GM21786 (cell line): ENCODE data around the gene ZNF407.

ENCODE experiments used
- ATAC-seq: cut with Tn5 transposase; IDR thresholded peaks from one replicate; pipeline ENCODE4 v1.9.1; 2021; ENCODE audit not compliant: unreplicated experiment

ZNF407 gene

DNA sequence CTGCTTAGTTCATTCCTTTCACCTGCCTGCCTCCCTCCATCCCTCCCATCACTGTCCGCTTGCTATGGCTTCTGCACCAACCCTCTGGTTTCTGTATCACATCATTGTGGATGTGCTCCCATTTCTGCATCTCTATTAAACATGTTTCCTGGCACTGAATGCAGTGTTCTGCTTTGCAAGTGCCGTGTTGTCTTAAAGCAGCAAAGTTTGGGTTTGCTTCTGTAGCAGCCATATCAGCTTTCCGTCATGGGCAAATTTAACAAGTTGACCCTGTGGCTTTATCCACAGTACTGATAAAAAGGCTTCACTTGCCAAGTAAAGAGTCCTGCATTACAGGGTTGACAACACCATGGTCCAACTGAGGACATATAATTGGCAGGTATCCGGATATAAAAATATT, 445.8 kb downstream of the ZNF407 start:
- ATAC-seq = no peak

DNA sequence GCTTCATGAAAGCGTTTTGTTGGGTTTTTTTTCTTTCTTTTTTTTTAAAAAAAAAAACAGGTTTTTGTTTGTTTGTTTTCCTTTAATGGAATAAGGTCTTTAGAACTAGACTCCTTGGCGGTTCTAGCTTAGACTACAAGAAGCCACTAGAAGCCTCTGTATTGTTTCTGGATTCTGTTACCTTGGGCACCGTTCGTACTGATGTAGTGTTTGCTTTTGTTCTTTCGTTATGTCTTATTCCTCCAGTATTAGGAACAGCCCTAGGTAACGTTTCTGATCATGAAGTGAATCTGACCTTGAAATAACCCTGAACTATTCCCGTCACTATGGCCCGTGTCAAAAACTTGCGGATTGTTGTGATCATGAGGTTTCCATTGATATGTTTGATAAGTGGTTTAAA, 446.6 kb downstream of the ZNF407 start:
- no peak for ATAC-seq

GRCh38 chr18:75044791-75045190, 447.1 kb downstream of the ZNF407 start:
- ATAC-seq = no peak

- no peak for ATAC-seq
These were observed 447.6 kb downstream of the ZNF407 start for GRCh38 chr18:75045272-75045671.

DNA sequence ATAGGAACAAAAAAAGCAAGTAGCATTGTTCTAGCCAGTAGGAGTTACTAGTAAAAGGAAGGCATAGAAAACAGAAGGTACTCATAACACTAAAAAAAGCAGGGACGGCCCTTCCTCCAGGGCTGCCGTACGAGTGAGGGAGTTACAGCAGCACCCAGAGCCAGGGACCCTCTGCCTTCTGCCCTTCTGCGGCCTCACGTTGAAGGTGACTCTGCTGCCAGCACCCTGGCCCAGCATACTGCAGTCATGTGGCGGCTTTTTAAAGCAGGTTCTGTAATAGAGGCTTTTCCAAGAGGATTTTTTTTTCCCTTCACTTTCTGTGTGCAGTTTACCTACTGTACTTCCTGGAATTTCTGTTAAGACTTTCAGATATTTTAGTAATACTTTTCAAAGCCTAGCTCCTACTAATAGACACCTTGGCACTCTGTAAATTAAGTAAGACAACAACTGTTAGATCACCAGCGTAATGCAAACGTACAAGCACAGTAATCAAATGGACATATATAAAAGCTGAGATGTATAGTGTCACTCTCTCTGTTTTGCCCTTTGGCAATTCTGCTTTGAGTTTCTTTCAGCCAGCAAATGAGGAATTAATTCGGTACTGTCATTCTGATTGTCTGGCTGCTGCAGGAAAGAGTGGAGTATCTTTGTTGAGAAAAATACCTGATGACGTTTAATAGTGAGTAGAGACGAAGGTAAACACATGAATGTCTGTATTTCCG, 449.7 kb downstream of the ZNF407 start:
- no peak for ATAC-seq

GRCh38 chr18:75048776-75049454, 451.2 kb downstream of the ZNF407 start:
- ATAC-seq = no peak

DNA sequence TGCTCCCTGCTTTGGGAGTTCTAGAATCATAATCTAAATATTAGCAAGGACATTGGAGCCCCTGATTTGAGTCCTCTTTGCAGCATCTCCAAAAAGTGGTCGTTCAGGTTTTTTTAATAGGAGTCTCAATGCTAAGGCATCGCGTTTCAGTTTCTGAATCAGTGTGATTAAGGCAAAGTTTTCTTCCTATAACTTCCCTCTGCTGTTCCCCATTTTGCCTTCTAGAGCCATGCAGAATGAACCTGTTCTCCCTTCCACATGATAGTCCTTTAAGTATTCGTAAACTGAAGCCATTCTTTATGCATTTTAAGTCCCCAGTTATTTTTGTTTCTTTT, 451.8 kb downstream of the ZNF407 start:
- no peak for ATAC-seq

DNA sequence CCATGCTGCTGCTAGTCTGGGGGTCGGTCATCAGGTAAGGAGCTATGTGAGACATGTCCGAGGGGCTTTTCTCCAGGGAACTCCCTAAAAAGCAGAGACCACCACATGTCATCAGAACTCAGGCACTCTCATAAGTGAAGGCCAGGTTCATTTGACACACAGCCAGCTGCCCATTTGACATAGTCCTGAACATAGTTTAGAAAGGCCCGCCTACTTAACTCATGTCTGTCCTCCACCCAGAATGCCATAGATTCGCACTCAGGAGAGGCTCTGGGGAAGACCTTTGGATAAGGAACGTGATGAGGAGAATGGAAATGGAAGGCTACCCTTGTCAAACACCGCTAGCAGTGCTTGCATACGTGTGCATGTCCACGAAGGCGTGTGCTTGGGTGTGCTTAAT, 454.1 kb downstream of the ZNF407 start:
- no peak for ATAC-seq

DNA sequence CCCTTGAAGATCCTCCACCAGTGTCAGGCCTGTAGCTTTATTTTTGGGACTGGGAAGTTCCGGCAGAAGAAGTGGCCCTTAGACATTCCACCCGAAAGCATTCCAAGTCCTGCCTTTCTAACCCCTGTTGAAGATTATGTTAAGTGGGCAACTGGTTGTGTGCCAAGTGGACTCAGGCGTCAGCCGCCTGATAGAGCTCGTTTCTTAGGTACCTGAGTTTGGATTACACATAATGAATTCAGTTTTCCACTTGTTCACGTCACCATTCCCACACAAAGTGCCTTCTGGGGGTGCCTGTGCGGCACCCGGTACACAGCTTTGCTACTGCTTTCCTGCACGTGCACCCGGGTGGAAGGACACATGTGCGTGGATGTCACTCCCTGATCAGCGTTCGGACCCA, 454.8 kb downstream of the ZNF407 start:
- ATAC-seq = no peak

GRCh38 chr18:75053028-75053629, 455.5 kb downstream of the ZNF407 start:
- ATAC-seq = no peak

- no peak for ATAC-seq
These were observed 456.4 kb downstream of the ZNF407 start for GRCh38 chr18:75054046-75054445.

- no peak for ATAC-seq
These were observed 456.9 kb downstream of the ZNF407 start for GRCh38 chr18:75054611-75055010.

GRCh38 chr18:75057169-75057960, 459.7 kb downstream of the ZNF407 start:
- ATAC-seq = no peak

DNA sequence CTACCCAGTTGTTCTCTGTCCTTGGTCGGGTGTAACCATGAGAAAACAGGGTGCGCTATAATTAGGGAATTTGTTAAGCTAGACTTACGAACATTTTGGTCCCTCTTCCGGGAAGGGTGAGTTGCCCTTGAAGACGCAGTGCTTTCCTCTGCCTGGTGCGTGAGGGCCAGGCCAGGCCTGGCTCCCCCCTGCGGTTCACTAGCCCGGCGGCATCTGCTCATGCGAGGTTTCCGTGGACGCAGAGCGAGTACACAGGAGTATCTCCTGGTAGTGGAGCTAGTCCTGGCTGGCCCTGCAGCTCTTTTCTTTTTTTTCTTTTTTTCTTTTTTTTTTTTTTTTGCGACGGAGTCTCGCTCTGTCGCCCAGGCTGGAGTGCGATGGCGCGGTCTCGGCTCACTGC, 462.5 kb downstream of the ZNF407 start:
- no peak for ATAC-seq

DNA sequence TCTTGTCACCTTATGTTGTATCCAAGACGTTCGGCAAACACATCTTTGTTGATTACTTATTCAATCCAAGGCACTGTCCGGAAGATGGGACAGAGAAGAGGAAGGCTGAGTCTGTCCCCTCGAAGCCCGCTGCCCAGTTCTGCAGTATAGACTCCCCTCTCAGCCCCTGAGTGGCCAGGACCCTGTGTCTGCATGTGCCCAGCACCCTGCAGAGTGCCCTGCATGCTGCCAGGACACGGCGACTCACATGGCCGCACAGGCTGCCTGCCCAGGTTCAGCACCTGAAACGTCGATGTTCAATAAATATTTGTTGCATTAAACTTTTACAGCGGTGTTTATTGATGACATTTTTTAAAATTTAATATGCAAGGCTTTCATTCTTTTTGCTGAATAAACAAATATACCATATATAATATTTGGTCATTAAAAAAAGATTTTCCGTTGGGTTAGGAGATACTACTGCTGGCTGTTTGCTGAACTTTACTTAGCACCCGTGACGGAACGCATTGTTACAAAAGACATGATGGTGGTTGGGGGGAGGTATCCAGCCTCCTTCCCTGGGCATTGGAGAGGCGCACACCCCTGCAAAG, 464.7 kb downstream of the ZNF407 start:
- no peak for ATAC-seq

DNA sequence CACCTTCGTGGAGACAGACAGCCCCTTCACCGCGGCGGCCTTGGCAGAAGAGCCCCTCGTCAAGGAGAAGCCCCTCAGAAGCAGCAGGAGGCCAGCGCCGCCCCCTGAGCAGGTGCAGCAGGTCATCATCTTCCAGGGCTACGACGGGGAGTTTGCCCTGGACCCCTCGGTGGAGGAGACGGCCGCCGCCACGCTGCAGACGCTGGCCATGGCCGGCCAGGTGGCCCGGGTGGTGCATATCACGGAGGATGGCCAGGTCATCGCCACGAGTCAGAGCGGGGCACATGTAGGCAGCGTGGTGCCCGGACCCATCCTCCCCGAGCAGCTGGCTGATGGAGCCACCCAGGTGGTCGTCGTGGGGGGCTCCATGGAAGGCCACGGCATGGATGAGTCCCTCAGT, 465.5 kb downstream of the ZNF407 start:
- ATAC-seq = no peak

- ATAC-seq = no peak
These were observed 466.2 kb downstream of the ZNF407 start for GRCh38 chr18:75063615-75064512.

DNA sequence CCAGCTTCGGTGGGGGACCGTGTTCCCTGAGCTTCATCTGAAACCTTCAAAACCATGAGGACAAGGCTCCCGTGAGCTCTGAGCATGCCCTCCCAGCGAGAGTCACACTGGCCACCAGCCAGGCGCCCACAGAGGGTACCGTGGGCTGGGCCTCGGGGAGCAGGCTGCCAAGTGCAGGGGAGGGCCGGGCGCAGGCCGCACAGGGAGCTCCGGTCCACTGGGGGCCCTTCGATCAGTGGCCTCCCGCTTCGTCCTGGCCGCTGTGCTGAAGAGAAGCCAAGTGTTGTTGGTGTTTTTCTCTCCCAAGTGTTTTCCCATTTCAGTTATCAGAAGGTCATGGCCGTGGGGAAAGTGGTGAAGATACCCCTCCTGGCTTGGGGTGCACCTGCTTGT, 466.8 kb downstream of the ZNF407 start:
- ATAC-seq = no peak

- no peak for ATAC-seq
These were observed 467.8 kb downstream of the ZNF407 start for GRCh38 chr18:75065251-75066000.
